ENCODE data around the gene EYA3. TPM values are rescaled to one million over a fixed set of nuclear protein-coding genes. Genes with fewer than 3 reads are reported as not detected.

Gene EYA3
- total RNA-seq, 1 donor from 2014 or later = 18.9 TPM

- no peak for ATAC-seq
Measured at GRCh38 chr1:27967106-27967883, 121.1 kb downstream of the EYA3 start.

- ATAC-seq = peak; percentile 24
Measured at GRCh38 chr1:27966402-27967105, 121.9 kb downstream of the EYA3 start.

- no peak for ATAC-seq
Measured at GRCh38 chr1:27963393-27963792, 125.0 kb downstream of the EYA3 start.

- ATAC-seq = no peak
Measured at GRCh38 chr1:27961646-27962221, 126.7 kb downstream of the EYA3 start.

GRCh38 chr1:27960762-27961645 is 127.4 kb downstream of the EYA3 start:
- ATAC-seq = no peak

GRCh38 chr1:27959792-27960603 is 128.4 kb downstream of the EYA3 start, which contains the start of gene XKR8:
TSS of gene XKR8 (plus strand) at chr1:27959973. CDS start at chr1:27960070, 97 bp downstream.
- peak; percentile 88 for ATAC-seq

- no peak for ATAC-seq
Measured at GRCh38 chr1:27958513-27958912, 129.9 kb downstream of the EYA3 start.

GRCh38 chr1:27957655-27958054 is 130.8 kb downstream of the EYA3 start:
- no peak for ATAC-seq

- no peak for ATAC-seq
Measured at GRCh38 chr1:27956761-27957160, 131.6 kb downstream of the EYA3 start.

- no peak for ATAC-seq
Measured at GRCh38 chr1:27955076-27955475, 133.3 kb downstream of the EYA3 start.

GRCh38 chr1:27954186-27954585 is 134.2 kb downstream of the EYA3 start:
- no peak for ATAC-seq

- ATAC-seq = peak; percentile 49
Measured at GRCh38 chr1:27952147-27952546, 136.3 kb downstream of the EYA3 start.

- no peak for ATAC-seq
Measured at GRCh38 chr1:27951396-27951795, 137.0 kb downstream of the EYA3 start.

GRCh38 chr1:27949027-27949426 is 139.4 kb downstream of the EYA3 start:
- ATAC-seq = no peak

- no peak for ATAC-seq
Measured at GRCh38 chr1:27945020-27945419, 143.4 kb downstream of the EYA3 start.

- no peak for ATAC-seq
Measured at GRCh38 chr1:27941671-27942540, 146.5 kb downstream of the EYA3 start.

GRCh38 chr1:27940870-27941560 is 147.4 kb downstream of the EYA3 start:
- ATAC-seq = no peak

GRCh38 chr1:27940297-27940696 is 148.1 kb downstream of the EYA3 start:
- ATAC-seq = peak; percentile 38

GRCh38 chr1:27938488-27938887 is 149.9 kb downstream of the EYA3 start:
- no peak for ATAC-seq

GRCh38 chr1:27937524-27937836 is 150.9 kb downstream of the EYA3 start:
- no peak for ATAC-seq

Data from esophagus mucosa (tissue), 1 donor.